Measurements from ENCODE around the gene TMEM132D.
A peak's percentile ranks its signal among the peaks of the same experiment; 100 is the strongest.

TMEM132D gene

GRCh38 chr12:129819391-129819790 lies 84.4 kb downstream of the TMEM132D start:
- DNase-seq, result no peak

GRCh38 chr12:129815846-129816245 lies 88.0 kb downstream of the TMEM132D start:
- DNase-seq, result no peak

GRCh38 chr12:129811963-129812362 lies 91.9 kb downstream of the TMEM132D start:
- no peak for DNase-seq

- DNase-seq, result no peak
These were observed 96.7 kb downstream of the TMEM132D start for GRCh38 chr12:129807136-129807535.

GRCh38 chr12:129791396-129791795 lies 112.4 kb downstream of the TMEM132D start:
- DNase-seq, result no peak

GRCh38 chr12:129790930-129791329 lies 112.9 kb downstream of the TMEM132D start:
- no peak for DNase-seq

GRCh38 chr12:129790331-129790730 lies 113.5 kb downstream of the TMEM132D start:
- DNase-seq, result no peak

GRCh38 chr12:129789921-129790320 lies 113.9 kb downstream of the TMEM132D start:
- no peak for DNase-seq

GRCh38 chr12:129788506-129789084 lies 115.2 kb downstream of the TMEM132D start:
- no peak for DNase-seq

GRCh38 chr12:129779989-129780388 lies 123.8 kb downstream of the TMEM132D start:
- no peak for DNase-seq

GRCh38 chr12:129779033-129779432 lies 124.8 kb downstream of the TMEM132D start:
- DNase-seq, result no peak

- DNase-seq, result no peak
These were observed 126.7 kb downstream of the TMEM132D start for GRCh38 chr12:129776977-129777667.

- DNase-seq, result no peak
These were observed 131.0 kb downstream of the TMEM132D start for GRCh38 chr12:129772501-129773493.

- peak; percentile 38 for DNase-seq
These were observed 132.6 kb downstream of the TMEM132D start for GRCh38 chr12:129771238-129771637.

GRCh38 chr12:129765719-129766118 lies 138.1 kb downstream of the TMEM132D start:
- DNase-seq, result no peak

- DNase-seq, result no peak
These were observed 141.4 kb downstream of the TMEM132D start for GRCh38 chr12:129762436-129762835.

GRCh38 chr12:129753586-129753985 lies 150.2 kb downstream of the TMEM132D start:
- DNase-seq, result no peak

- DNase-seq, result no peak
These were observed 153.4 kb downstream of the TMEM132D start for GRCh38 chr12:129750421-129750820.

- no peak for DNase-seq
These were observed 157.5 kb downstream of the TMEM132D start for GRCh38 chr12:129746318-129746717.

- DNase-seq, result no peak
These were observed 174.7 kb downstream of the TMEM132D start for GRCh38 chr12:129729170-129729569.

GRCh38 chr12:129727100-129727499 lies 176.7 kb downstream of the TMEM132D start:
- DNase-seq, result no peak

GRCh38 chr12:129723260-129723659 lies 180.6 kb downstream of the TMEM132D start:
- DNase-seq, result no peak

- no peak for DNase-seq
These were observed 183.2 kb downstream of the TMEM132D start for GRCh38 chr12:129720618-129721017.

- no peak for DNase-seq
These were observed 184.4 kb downstream of the TMEM132D start for GRCh38 chr12:129719416-129719815.

Measured in NCI-H146 (cell line).